ENCODE measurements around the gene ARSB.
"Not testable (repeated sequence)": the region's sequence is repeated elsewhere in the genome, so short reads cannot be mapped to it uniquely, and the experiment has no call there.

The ARSB gene

DNA sequence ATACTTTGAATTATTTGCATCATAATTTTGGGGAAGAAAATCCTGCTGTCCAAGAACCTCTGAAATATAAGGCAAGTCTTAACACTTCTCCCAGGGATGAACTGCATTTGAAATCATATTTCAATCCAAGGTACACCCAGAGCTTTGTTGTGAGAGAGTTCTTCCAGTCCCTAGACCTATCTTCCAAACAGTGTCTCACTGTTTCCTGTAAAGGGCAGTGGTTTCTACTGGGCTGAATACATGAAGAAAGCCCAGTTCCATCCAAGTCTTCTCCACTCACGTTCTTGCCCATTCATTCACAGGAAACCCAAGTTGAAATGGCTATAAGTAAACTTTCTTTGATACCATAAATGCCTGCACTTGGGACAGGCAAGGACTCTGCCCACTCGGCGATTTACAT, 228.3 kb downstream of the ARSB start:
- DNase-seq (ENCODE audit: low read depth in 2 of 2, low spot score in 1 of 2): no peak

DNA sequence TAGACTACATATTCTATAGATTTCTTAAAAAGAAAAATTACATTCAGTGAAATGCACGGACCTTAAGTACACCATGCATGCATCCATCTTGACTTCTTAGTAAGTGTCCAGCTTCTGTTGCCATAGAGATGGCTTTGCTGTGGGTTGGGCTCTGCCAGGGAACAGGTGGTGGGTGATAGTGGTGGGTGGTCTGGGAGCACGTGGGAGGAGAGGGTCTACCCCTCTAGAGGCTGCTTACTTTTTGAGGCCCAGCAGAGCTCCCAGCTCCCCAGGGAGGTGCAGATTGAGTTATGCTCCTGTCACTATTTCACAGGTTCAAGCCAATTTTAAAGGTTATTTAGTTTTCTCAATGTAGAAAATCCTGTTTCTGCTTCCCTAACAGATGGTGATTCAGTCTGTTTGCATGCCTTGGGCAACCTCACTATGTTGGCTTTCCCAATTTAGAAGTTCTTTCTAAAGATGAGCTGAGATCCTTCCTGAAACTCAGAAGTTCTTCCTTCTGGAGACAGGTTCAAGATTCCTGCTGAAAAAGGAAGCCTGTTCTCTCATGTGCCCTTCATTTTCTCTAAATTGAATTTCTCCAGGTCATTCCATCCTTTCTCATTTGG, 229.2 kb downstream of the ARSB start:
- no peak for DNase-seq (ENCODE audit: low read depth in 2 of 2, low spot score in 1 of 2)

DNA sequence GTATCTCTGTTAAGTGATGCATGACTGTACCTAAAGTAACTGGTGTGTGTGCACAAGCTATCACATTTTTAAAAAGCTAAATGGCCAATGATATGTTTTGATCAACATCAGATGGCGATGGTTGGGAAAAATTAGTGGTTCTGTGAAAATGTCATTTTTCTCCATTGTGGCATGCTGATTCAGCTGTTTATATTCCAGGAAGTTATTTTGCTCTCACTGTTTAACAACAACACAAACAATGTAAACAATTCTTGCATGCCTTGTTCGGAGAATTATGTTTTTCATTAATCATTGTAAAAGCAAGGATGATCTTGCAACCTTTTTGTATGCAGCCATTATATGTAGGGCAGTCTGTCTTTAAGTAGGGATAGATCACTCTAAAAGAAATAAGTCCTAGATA, 230.5 kb downstream of the ARSB start:
- DNase-seq (ENCODE audit: low read depth in 2 of 2, low spot score in 1 of 2): no peak

DNA sequence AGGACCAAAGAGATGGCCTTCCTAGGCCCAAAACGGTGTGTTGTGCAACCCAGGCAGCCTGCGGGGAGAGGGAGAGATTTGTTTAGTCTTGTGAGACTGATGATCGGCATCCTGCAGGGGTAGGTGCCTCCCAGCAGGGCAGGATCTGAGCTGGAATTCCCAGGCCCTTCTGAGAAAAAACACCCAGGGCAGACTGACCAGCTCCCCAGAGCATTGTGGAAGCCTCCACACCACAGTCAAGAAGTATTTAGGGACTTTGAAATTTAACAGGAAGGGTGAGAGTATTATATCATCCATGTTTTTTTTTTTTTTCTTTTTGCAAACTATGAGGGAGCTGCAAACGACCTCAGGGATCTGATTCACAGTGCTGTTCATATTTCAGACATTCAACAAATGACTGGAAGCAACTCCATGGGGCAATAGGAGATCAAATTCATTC, 232.0 kb downstream of the ARSB start:
- DNase-seq (ENCODE audit: low read depth in 2 of 2, low spot score in 1 of 2): no peak

DNA sequence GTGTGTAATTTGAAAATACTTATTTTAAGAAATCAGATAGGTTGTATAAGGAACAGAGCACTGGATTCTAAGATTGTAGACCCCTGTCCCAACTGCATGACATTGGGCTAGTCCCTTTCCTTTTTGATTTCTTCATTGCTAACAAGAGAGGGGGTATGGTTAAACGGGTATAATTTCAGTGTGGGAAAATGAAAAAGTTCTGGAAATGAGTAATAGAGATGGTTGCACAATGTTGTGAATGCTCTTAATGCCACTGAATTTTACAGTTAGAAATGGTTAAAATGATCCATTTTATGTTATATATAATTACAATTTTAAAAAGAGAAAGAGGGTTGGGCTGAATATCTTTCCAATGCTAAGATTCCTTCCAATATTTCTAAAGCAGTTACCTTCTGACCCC, 233.2 kb downstream of the ARSB start:
- DNase-seq (ENCODE audit: low read depth in 2 of 2, low spot score in 1 of 2): no peak

DNA sequence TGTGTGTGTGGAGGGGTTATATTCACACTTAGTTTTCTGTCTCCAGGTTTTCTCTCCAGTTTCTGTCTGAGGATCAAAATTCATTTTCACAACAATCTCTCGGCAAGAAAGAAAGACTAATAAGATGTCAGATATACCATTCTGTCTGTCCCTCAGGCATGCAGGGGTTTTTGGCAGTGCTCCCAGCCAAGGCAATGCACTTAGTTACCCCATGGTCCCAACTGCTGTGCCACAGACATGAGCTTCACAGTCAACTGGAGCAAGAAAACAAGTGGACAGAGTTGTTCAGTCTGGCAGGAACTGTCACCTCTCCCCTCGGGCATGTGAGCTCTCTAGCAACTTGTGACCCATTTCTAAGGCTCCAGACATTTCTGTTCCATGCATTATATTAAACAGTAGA, 234.8 kb downstream of the ARSB start:
- no peak for DNase-seq (ENCODE audit: low read depth in 2 of 2, low spot score in 1 of 2)

DNA sequence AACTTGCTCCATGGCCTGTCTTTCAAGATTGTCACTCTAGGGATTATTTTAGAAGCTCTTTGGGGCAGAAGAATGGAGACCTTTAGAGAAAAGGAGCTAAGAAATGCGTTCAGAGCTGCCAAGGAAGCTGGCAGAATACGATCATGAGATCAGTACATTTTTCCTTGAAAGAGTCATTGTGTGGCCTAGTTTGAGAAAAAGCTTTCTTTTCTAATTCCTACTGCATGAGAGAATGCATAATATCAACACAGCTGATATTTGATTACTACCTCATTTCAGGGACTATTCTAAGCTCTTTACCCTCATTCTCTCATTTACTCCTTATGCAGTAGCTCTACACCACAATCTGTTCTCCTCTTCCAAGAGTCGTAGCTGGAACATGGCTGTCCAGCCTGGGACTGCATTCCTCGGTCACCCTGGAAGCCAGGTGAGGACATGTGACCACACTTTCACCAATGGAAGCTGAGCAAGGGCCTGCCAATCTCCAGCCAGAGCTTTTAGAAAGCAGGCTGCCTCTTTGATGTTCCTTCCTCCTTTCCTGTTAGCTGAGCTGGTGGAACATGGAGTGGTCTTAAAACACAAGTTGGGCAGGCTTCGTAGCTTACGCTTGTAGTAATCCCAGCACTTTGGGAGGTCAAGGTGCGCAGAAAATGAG, 237.3 kb downstream of the ARSB start:
- no peak for DNase-seq (ENCODE audit: low read depth in 2 of 2, low spot score in 1 of 2)

DNA sequence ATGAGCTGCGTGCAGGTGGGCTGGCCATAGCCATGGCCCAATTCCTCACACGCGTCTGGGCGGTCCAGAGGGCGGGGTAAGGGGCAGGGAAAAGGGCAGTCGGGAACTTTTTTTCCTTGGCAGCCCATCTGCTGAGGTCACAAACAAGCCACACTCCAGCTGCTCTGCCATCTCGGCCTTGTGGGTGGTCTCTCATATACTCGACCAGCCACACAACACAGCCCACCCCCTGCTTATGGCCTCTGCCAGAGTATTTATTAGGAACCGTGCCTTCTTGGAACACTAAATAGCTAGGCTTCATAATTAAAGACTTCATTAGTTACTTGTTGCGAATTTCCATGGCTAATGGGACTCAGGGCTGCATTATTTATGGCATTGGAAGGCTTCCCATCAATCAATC, 238.1 kb downstream of the ARSB start:
- no peak for DNase-seq (ENCODE audit: low read depth in 2 of 2, low spot score in 1 of 2)

DNA sequence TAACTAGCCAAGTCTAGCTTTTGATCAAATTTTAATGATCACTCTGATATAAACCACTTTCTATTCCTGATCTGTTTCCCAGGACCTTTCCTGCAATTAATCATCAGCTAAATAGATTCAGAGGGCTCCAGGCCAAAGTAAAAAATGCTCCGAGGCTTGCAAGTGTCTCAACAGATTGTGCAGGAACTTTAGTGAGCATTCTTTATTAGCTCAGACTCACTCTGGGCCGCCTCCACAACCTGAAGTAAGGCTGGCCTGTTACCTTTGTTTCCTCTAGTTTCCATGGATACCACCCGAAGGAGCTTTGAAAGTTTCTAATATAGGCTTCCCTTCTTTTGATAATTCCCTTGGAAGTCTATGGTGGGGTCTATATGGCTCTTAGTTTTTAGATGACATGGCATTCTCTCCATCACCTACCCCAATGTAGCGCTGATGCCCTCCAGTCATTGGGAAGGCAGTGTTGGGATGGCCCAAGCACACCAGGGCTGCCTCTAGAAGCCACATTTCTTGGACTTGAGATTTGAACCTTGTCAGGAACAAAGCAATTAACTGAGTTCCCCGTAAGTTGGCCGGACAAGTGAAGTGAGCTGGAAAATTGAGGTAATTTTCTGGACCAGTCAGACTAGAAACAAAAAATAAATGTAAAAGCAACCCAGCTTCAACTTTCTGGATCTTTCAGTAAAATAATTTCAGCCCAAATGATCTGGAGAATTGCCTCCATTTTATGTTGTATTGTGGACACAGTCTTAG, 238.9 kb downstream of the ARSB start:
- DNase-seq (ENCODE audit: low read depth in 2 of 2, low spot score in 1 of 2): no peak

DNA sequence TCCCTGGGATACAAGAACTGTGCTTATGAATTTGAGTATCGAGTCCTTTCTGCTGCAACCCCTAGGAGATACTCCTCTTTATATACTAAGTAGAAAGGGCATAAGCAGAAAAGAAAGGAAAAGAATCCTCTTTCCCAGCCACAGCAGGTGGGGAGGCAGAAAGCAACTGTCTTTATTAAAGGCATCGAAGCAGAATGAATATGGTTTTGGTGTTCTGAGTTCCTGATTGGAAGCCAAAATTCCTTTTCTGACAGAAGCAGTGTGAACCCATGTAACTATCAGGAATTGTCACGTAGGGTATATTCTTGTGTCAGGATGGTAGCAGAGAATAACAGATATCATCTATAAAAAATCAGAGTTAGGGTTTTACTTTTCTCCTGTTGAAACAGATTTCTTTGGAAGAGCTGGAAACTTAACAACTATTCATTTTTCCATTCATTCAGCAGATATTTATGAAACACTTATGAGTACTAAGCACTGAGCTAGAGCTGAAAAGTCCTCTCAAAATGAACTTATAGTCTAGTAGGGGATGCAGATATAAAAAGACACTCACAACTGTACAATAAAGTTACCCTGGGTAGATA, 240.1 kb downstream of the ARSB start:
- no peak for DNase-seq (ENCODE audit: low read depth in 2 of 2, low spot score in 1 of 2)

DNA sequence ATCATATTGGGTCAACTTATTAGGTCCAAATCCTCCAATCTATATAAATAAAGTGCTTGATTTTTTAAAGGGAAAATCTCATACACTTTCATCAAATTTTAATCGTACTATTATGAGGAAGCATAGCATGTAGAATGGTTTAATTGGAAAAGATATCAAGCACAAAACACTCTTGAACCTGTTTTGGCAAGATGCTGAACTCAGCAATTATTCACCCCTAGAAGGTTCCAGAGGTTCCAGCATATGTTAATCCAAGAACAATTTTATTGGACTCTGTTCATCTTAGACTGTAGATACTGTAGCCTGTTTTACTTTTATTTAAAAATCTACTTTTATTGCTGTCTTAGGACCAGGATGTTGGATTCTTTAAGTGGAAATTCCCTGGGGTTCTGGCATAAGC, 244.1 kb downstream of the ARSB start:
- no peak for DNase-seq (ENCODE audit: low read depth in 2 of 2, low spot score in 1 of 2)

DNA sequence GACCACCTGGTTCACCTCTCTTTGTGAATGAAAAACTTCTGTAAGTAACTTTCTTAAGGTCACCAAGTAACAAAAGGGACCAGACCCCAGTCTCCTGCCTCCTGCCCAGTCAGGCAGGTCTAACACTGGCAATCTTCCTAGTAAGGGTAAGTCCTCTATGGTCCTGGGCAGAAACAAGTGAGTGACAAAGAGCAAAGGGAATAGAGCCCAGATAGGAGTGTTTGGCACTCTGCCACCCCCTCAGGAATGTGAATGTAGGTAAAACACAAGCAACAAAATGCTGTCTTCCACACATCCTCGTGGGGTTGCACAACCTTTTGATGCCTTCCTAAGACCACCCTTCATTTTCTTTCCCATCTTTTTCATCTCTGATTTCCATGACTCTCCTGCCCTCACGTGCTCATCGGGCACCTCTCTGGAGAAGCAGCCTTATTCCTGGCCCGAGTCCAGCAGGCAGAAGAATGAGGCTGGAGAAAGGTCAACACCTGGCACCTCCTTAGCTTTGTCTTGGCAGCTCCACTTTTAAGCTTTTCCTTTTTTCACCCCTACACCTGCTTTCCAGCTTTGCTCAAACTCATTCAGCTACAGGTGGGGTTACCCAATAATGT, 246.3 kb downstream of the ARSB start:
- DNase-seq (ENCODE audit: low read depth in 2 of 2, low spot score in 1 of 2): no peak

DNA sequence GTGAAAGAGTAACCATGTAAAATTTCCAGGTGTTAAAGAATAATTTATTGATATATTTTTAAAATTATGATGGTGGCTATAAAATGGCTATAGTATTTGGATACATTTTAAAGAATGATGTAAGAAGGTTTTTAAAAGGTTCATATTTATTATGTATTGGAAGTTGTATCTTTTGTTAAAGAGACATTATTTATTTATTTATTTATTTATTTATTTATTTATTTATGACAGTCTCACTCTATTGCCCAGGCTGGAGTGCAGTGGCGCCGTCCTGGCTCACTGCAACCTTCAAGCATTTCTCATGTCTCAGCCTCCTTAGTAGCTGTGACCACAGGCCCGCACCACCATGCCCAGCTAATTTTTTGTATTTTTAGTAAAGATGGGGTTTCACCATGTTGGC, 247.0 kb downstream of the ARSB start:
- no peak for DNase-seq (ENCODE audit: low read depth in 2 of 2, low spot score in 1 of 2)

DNA sequence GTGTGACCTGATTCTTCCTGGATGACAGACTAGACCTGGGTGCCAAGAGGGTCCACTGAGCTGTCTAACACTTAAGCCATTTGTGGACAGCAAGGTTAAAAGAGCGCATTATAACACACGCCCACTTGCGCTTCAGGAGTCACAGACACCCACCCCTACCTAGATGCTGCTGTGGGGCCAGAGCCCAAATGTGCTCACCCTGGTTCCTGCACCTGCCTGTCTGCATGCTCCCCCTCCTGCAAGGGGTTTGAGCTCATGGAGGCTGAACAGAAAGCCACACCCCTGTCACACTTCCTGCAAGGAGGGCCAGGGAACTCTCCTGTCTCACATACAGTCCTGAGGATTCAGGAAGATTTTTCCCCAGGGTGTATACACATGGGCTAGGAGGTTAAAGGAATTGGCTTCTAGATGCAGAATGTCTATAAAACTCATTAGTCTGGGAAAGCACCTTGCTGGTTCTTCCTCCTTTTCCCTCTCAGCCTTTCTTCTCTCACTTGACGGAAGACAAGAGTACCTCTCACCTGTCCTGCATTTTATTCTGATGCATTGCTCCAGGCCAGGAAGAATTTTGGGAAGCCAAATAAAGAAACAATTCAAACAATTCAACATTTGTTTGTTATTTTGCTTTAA, 249.2 kb downstream of the ARSB start:
- no peak for DNase-seq (ENCODE audit: low read depth in 2 of 2, low spot score in 1 of 2)

DNA sequence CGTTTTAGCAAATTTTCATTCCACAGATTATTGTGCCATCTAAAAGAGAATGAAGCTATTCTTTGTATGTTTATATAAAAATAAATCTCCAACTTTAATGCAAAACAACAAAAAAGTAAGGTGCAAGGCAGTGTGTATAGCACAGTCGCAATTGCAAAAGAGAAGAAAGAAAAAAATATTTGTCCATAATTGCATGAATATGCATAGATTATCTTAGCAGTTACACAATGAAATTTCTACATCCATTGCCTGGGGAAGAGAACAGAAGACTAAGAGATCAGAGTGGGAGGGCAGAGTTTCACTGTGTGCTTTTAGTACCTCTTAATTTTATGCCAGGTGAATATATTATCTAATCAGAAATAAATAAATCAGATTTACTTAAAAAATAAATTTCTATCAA, 250.2 kb downstream of the ARSB start:
- no peak for DNase-seq (ENCODE audit: low read depth in 2 of 2, low spot score in 1 of 2)

DNA sequence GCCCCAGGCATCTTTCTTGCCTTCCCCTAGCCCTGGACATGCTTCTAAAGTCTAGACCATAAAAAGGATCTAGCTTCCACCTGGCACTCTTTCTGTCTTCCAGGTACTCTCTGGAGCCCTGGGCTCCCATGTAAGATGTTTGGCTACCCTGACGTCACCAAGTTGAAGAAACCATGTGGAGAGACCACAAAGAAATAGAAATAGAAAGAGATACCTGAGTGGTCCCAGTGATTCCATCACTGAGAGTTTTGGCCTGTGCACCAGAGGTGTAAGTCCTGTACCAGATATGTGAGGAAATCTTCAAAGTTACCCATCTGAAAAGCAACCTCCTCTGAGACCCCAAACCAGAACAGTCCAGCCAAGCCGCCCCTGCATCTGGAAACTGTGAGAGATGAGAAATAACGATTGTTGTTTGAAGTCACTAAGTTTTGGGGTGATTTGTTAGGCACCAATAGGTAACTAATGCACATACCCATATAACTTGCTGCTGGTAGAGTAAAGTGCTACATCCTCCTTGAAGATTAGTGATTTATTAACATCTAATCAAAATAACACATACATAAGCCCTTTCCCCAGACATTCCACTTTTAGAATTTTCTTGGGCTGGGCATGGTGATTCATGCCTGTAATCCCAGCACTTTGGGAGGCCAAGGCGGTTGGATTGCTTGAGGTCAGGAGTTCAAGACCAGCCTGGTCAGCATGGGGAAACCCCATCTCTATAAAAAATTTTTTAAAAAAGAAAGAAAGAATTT, 250.8 kb downstream of the ARSB start:
- DNase-seq (ENCODE audit: low read depth in 2 of 2, low spot score in 1 of 2): no peak

DNA sequence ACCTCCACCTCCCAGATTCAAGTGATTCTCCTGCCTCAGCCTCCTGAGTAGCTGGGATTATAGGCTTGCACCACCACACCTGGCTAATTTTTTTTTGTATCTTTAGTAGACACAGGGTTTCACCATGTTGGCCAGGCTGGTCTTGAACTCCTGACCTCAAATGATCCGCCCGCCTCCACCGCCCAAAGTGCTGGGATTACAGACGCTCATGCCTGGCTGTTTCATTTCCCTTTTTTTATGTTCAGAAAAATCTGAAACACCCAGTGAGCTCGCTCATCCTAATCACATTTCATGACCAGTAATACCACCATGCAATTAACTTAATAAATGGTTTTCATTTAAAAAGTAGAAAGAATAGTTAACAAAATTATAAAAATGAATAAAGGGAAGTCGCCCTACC, 252.4 kb downstream of the ARSB start:
- not testable (repeated sequence) for DNase-seq (ENCODE audit: low read depth in 2 of 2, low spot score in 1 of 2)

DNA sequence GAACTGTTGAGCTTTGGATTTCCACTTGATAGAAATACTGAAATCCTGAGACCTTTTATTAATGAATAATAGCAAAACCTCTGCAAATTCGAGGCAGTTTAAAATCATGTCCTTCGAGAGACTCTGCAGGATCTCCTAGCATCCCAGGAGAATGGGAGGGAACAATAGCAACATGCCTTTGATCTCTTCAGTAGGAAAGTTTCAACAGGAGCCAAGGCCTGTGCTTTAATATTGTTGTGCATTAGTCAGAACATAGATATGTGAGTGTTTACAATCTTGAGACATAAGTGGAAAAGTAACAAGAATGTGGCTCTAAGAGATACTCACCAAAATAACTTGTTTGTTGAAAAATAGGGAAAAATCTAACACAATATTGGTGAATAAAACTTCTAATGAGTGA, 253.2 kb downstream of the ARSB start:
- DNase-seq (ENCODE audit: low read depth in 2 of 2, low spot score in 1 of 2): no peak

DNA sequence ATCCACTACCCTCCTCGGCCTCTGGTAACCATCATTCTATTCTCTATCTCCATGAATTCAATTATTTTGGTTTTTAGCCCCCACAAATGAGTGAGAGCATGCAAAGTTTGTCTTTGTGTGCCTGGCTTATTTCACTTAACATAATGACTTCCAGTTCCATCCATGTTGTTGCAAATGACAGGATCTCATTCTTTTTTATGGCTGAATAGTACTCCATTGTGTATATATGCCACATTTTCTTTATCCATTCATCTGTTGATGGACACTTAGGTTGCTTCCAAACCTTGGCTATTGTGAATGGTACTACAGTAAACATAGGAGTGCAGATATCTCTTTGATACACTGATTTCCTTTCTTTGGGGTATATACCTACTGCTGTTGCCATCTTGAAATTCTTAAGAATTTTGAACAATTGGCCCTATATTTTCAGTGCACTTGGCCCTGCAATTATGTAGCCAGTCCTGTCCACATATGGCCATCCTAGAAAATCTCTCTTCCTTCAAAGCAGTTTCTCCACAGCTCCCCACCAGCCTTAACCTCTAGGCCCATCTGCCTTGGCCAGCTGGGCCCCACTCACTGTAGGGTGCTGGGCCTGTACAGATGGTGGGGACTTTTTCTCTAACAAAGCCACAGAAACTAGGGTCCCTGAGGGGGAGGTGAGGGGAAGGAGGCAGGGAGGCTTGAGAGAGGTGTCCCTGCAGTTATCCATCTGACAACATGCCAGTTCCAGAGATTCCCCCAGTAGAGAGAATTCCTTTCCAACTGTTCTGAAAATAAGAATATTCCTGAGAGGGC, 254.6 kb downstream of the ARSB start:
- no peak for DNase-seq (ENCODE audit: low read depth in 2 of 2, low spot score in 1 of 2)
